Large intestine (tissue), 3 donors: ENCODE data around the gene NEDD8. TPM values are rescaled to one million over a fixed set of nuclear protein-coding genes. Genes with fewer than 3 reads are reported as not detected.
"Not testable (repeated sequence)": the region's sequence is repeated elsewhere in the genome, so short reads cannot be mapped to it uniquely, and the experiment has no call there.

Source experiments
- DNase-seq, 2 donors: peaks; one replicate each; pipeline versions ENCODE4 v3.0.0 to v3.0.0-alpha.2; 2013
- H3K27ac ChIP-seq: one replicate; pipeline ENCODE4 v1.5.1; 2013; ENCODE audit warnings: low read length
- H3K27me3 ChIP-seq: 2 replicates; pipeline ENCODE4 v1.6.1; 2013; ENCODE audit warnings: low read length; ENCODE audit not compliant: control insufficient read depth, insufficient read depth
- H3K36me3 ChIP-seq: 2 replicates; pipeline ENCODE4 v1.6.1; 2013; ENCODE audit warnings: low read length; ENCODE audit not compliant: control insufficient read depth, insufficient read depth
- H3K4me1 ChIP-seq: one replicate; pipeline ENCODE4 v1.6.1; 2013; ENCODE audit warnings: low read length; ENCODE audit not compliant: control insufficient read depth, insufficient read depth
- H3K4me3 ChIP-seq: one replicate; pipeline ENCODE4 v1.5.1; 2013; ENCODE audit warnings: low read length
- H3K9me3 ChIP-seq: one replicate; pipeline ENCODE4 v1.6.1; 2013; ENCODE audit warnings: mild to moderate bottlenecking, low read depth, low read length, moderate library complexity; ENCODE audit not compliant: control insufficient read depth
- WGBS: methylation state at CpG from one replicate; pipeline ENCODE4 v1.1.5; 2013; ENCODE audit warnings: low lambda C conversion rate; ENCODE audit not compliant: insufficient coverage; 5-methylcytosine and 5-hydroxymethylcytosine counted together
- polyA plus RNA-seq: library from polyadenylated mRNA; unstranded; fragments of 120-200 nt; gene quantifications from one replicate; pipeline ENCODE4 v1.2.1, GENCODE V29; 2013

The NEDD8 gene
- polyA plus RNA-seq, 1 donor, result 194 TPM

DNA sequence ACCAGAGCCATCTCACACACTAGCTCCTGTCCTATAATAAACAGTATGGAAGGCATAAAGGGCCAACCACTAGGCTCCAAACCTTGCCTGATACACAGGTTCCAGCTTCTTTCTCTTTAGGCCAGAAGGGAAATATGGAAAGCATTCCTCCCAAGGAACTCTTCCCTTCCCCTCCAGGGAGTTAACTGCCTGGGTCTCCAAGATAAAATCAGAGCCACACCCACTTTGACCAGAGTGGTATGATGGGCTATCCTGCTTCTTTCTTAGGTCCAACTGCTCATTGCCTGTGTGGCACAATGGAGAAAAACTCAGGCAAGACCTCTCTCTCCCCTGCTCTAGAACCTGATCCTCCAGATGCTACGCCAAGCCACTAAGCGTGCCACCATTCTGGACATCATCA, 24.5 kb downstream of the NEDD8 start:
- WGBS, result no CpG with 5 or more reads among the region's 2 CpGs
- DNase-seq, result no peak
- Histone ChIP-seq H3K27me3 (no peaks in the 10 kb centered on the region), H3K4me1 (no peaks in the 10 kb centered on the region), H3K27ac (no peak overlapping the region), H3K9me3 (no peaks in the 10 kb centered on the region), H3K36me3 (peaks cover 63% of the 10 kb centered on the region), H3K4me3 (no peak overlapping the region)

- 80% methylated on average over 1 of the region's 5 CpGs for WGBS
- Histone ChIP-seq H3K4me1 (no peaks in the 10 kb centered on the region), H3K36me3 (peaks cover 63% of the 10 kb centered on the region), H3K4me3 (no peak overlapping the region), H3K27ac (no peak overlapping the region), H3K27me3 (no peaks in the 10 kb centered on the region), H3K9me3 (no peaks in the 10 kb centered on the region)
- DNase-seq, result no peak
These were observed 25.0 kb downstream of the NEDD8 start for GRCh38 chr14:24207104-24207551.

DNA sequence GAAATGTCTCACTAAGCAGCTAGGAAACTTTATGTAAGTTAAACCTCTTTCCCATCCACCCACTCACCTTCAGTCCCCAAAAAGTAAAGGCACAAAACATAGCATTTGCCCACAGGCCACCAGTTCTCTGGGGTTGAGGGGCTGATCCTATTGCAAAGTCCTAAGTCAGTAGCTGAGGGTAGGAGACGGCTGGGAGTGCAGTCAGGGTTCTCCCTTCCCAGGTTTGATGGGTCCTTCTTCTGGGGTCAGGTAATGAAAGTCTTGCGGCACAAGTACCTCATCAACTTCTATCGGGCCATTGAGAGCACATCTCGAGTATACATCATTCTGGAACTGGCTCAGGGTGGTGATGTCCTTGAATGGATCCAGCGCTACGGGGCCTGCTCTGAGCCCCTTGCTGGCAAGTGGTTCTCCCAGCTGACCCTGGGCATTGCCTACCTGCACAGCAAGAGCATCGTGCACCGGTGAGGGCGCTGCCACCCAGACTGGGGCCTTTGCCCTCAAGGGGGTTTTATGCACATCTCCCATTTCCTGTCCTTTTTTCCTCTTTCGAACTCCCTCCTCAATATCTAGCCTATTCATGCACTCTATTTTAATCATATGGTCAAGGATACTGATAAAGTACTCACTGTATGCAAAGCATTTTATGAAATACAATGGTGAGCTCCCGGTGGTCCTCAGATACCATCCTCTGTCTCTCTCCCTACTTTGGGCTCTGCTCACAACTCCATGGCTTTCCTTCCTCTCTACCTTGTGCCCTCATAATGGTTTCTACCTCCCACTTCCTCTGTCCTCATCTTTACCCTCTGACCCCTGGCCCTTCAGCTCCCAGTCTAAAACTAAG, 25.7 kb downstream of the NEDD8 start:
- 100% methylated on average over 2 of the region's 11 CpGs for WGBS
- H3K36me3 ChIP-seq, result peaks cover 67% of the 10 kb centered on the region
- no peaks in the 10 kb centered on the region for H3K9me3 ChIP-seq

GRCh38 chr14:24204163-24205146, 27.7 kb downstream of the NEDD8 start:
- WGBS, result 100% methylated on average over 3 of the region's 7 CpGs
- Histone ChIP-seq H3K4me3 (no peak overlapping the region), H3K4me1 (no peaks in the 10 kb centered on the region), H3K9me3 (no peaks in the 10 kb centered on the region), H3K36me3 (peaks cover 53% of the 10 kb centered on the region), H3K27me3 (no peaks in the 10 kb centered on the region), H3K27ac (no peak overlapping the region)
- no peak for DNase-seq

More for the DNA sequence above, 25.7 kb downstream of the NEDD8 start:
- Histone ChIP-seq H3K4me1 (no peaks in the 10 kb centered on the region), H3K4me3 (no peak overlapping the region), H3K27me3 (no peaks in the 10 kb centered on the region), H3K27ac (no peak overlapping the region)
- no peak for DNase-seq

DNA sequence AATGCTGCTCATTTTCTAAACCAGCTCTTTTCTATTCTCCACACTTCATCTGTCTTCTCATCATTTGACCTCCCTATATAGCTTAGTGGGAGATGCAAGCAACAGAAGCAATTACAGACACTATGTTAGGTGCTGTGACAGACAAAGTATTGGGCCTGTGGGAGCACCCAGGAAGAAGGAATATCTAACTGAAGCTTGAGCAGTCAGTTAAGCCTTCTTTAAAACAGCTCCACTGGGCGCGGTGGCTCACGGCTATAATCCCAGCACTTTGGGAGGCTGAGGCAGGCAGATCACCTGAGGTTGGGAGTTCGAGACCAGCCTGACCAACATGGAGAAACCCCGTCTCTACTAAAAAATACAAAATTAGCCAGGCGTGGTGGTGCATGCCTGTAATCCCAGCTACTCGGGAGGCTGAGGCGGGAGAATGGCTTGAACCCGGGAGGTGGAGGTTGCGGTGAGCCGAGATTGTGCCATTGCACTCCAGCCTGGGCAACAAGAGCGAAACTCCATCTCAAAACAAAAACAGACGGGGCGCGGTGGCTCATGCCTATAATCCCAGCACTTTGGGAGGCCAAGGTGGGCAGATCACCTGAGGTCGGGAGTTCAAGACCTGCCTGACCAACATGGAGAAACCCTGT, 28.8 kb downstream of the NEDD8 start:
- not testable (repeated sequence) for H3K4me3 ChIP-seq, H3K27me3 ChIP-seq, H3K27ac ChIP-seq, DNase-seq, H3K9me3 ChIP-seq, H3K4me1 ChIP-seq
- WGBS, result no CpG with 5 or more reads among the region's 16 CpGs
- peaks cover 44% of the 10 kb centered on the region for H3K36me3 ChIP-seq

DNA sequence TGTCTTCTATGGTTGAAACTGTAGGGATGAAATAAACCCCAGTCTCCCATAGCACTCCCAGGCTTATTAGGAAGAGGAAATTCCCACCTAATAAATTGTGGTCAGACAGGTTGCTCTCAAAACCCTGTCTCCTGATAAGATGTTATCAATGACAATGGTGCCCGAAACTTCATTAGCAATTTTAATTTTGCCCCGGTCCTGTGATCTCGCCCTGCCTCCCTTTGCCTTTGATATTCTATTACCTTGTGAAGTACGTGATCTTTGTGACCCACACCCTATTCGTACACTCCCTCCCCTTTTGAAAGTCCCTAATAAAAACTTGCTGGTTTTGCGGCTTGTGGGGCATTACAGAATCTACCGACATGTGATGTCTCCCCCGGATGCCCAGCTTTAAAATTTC, 29.6 kb downstream of the NEDD8 start:
- peaks cover 14% of the 10 kb centered on the region for H3K4me1 ChIP-seq
- peaks cover 35% of the 10 kb centered on the region for H3K36me3 ChIP-seq
- H3K9me3 ChIP-seq, H3K4me3 ChIP-seq, H3K27ac ChIP-seq, H3K27me3 ChIP-seq, DNase-seq: not testable (repeated sequence)
- WGBS, result 80% methylated on average over 3 of the region's 8 CpGs

- H3K4me1 ChIP-seq, result peaks cover 30% of the 10 kb centered on the region
- H3K36me3 ChIP-seq, result peaks cover 14% of the 10 kb centered on the region
- H3K27me3 ChIP-seq, result no peaks in the 10 kb centered on the region
- peak overlapping the region; percentile 54 for H3K27ac ChIP-seq
- DNase-seq, result peak in 1 of 2 donors; percentile 79
- WGBS, result no CpG with 5 or more reads among the region's 7 CpGs
- H3K4me3 ChIP-seq, result no peak overlapping the region
- peaks cover 6% of the 10 kb centered on the region for H3K9me3 ChIP-seq
These were observed 33.2 kb downstream of the NEDD8 start for GRCh38 chr14:24198814-24199524.

- H3K4me1 ChIP-seq, result peaks cover 30% of the 10 kb centered on the region
- WGBS, result 89% methylated on average over 1 of the region's 2 CpGs
- H3K9me3 ChIP-seq, result peaks cover 6% of the 10 kb centered on the region
- H3K27me3 ChIP-seq, result no peaks in the 10 kb centered on the region
- H3K27ac ChIP-seq, result peak overlapping the region; percentile 40
- no peak for DNase-seq
- peak overlapping the region; percentile 96 for H3K4me3 ChIP-seq
- peaks cover 21% of the 10 kb centered on the region for H3K36me3 ChIP-seq
These were observed 35.1 kb downstream of the NEDD8 start for GRCh38 chr14:24197056-24197450.

DNA sequence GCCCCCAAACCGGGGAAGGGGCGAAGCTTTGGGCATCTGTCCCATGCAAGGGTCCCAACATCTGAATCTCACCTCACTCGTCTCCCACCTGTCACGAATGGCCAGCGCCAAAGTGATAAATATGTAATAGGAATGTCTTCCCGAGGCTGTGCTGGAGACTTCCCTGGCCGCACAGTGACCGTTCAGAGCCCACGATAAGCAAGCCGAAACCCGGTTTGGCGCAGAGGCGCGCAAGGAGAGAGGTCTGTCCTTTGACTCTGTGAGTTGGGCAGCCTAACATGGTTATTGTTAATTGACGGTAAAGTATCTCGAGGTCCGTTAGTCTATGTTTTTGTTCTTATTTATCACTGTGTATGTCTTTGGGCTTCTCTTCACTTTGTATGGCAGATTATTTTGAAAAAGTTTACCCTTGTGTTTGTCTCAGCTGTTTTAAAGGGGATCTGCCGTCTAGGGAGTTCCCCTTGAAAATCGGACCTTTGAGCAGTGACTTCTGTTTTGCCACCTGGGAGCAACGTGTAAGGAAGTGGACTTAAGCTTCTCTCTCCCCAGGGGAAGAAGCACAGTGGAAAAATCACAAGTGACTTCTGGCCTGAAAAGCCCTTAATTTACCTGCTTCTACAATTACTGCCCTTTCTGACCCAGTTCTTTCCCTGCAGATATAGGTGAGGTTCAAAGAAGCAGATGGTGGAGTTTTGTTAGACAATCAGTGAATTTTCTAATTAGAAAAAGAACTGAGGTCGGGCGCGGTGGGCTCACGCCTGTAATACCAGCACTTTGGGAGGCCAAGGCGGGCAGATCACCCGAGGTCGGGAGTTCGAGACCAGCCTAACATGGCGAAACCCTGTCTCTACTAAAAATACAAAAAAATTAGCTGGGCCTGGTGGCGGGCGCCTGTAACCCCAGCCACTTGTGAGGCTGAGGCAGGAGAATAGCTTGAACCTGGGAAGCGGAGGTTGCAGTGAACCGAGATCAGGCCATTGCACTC, 35.8 kb downstream of the NEDD8 start:
- Histone ChIP-seq H3K27ac (peak overlapping the region; percentile 80), H3K36me3 (peaks cover 23% of the 10 kb centered on the region), H3K4me1 (peaks cover 30% of the 10 kb centered on the region), H3K27me3 (no peaks in the 10 kb centered on the region), H3K4me3 (peak overlapping the region; percentile 96), H3K9me3 (peaks cover 6% of the 10 kb centered on the region)
- 0% methylated on average over 4 of the region's 33 CpGs for WGBS
- DNase-seq, result peak in 1 of 2 donors; percentile 74
